Neural crest cell (in vitro differentiated cells): ENCODE measurements around the gene NDUFB11. TPM values are rescaled to one million over a fixed set of nuclear protein-coding genes. Genes with fewer than 3 reads are reported as not detected.

Experiments used
- DNase-seq: peaks from one replicate; pipeline ENCODE4 v3.0.0; 2021; ENCODE audit warnings: low read depth, mixed read lengths, low spot score
- H3K27ac Mint-ChIP-seq: one replicate; pipeline ENCODE4 v1.8.0; 2021; ENCODE audit warnings: mild to moderate bottlenecking, mixed read lengths; ENCODE audit not compliant: unreplicated experiment
- H3K27me3 Mint-ChIP-seq: 2 replicates; pipeline ENCODE4 v1.8.0; 2021; ENCODE audit warnings: low read depth, mild to moderate bottlenecking, mixed read lengths
- H3K36me3 Mint-ChIP-seq: 2 replicates; pipeline ENCODE4 v1.8.0; 2021; ENCODE audit warnings: low read depth, mild to moderate bottlenecking, mixed read lengths
- H3K4me1 Mint-ChIP-seq: 2 replicates; pipeline ENCODE4 v1.8.0; 2021; ENCODE audit warnings: mixed read lengths
- H3K4me3 Mint-ChIP-seq: one replicate; pipeline ENCODE4 v1.8.0; 2021; ENCODE audit warnings: mild to moderate bottlenecking, mixed read lengths
- H3K9me3 Mint-ChIP-seq: 2 replicates; pipeline ENCODE4 v1.8.0; 2021; ENCODE audit warnings: mixed read lengths
- CTCF ChIP-seq: fragments of 200-600 bp; sonication (generic); conservative IDR thresholded peaks from 2 replicates; pipeline ENCODE4 v1.5.0; 2021; ENCODE audit warnings: antibody characterized with exemption, mild to moderate bottlenecking
- total RNA-seq: library from RNA; stranded (reverse); gene quantifications from 2 replicates; pipeline ENCODE4 v1.2.1, GENCODE V29; 2021

The NDUFB11 gene
- total RNA-seq, 1 donor from 2014 or later = 115 TPM

- H3K4me3 Mint-ChIP-seq = no peak overlapping the region
- H3K27me3 Mint-ChIP-seq = no peaks in the 10 kb centered on the region
- H3K9me3 Mint-ChIP-seq = no peaks in the 10 kb centered on the region
- DNase-seq = no peak
- peaks cover 13% of the 10 kb centered on the region for H3K36me3 Mint-ChIP-seq
- H3K4me1 Mint-ChIP-seq = no peaks in the 10 kb centered on the region
- no peak overlapping the region for H3K27ac Mint-ChIP-seq
- TF ChIP-seq CTCF = no peak
These were observed 30.5 kb upstream of the NDUFB11 start for GRCh38 chrX:47174846-47175587.

GRCh38 chrX:47174376-47174775 lies 29.9 kb upstream of the NDUFB11 start:
- H3K4me3 Mint-ChIP-seq = no peak overlapping the region
- H3K36me3 Mint-ChIP-seq = peaks cover 11% of the 10 kb centered on the region
- no peak overlapping the region for H3K27ac Mint-ChIP-seq
- no peak for DNase-seq
- H3K9me3 Mint-ChIP-seq = no peaks in the 10 kb centered on the region
- H3K4me1 Mint-ChIP-seq = no peaks in the 10 kb centered on the region
- TF ChIP-seq CTCF = no peak
- H3K27me3 Mint-ChIP-seq = no peaks in the 10 kb centered on the region

GRCh38 chrX:47172971-47173792 lies 28.7 kb upstream of the NDUFB11 start:
- Mint-ChIP-seq H3K4me1 (no peaks in the 10 kb centered on the region), H3K27ac (no peak overlapping the region), H3K9me3 (no peaks in the 10 kb centered on the region), H3K27me3 (no peaks in the 10 kb centered on the region), H3K4me3 (no peak overlapping the region), H3K36me3 (peaks cover 12% of the 10 kb centered on the region)
- DNase-seq = no peak
- TF ChIP-seq CTCF = no peak

GRCh38 chrX:47172549-47172948 lies 28.0 kb upstream of the NDUFB11 start:
- no peak for DNase-seq
- peaks cover 8% of the 10 kb centered on the region for H3K36me3 Mint-ChIP-seq
- no peak overlapping the region for H3K4me3 Mint-ChIP-seq
- no peak for TF ChIP-seq CTCF
- no peaks in the 10 kb centered on the region for H3K27me3 Mint-ChIP-seq
- no peak overlapping the region for H3K27ac Mint-ChIP-seq
- no peaks in the 10 kb centered on the region for H3K4me1 Mint-ChIP-seq
- no peaks in the 10 kb centered on the region for H3K9me3 Mint-ChIP-seq

- H3K36me3 Mint-ChIP-seq = peaks cover 8% of the 10 kb centered on the region
- no peaks in the 10 kb centered on the region for H3K9me3 Mint-ChIP-seq
- H3K27ac Mint-ChIP-seq = no peak overlapping the region
- no peak overlapping the region for H3K4me3 Mint-ChIP-seq
- no peaks in the 10 kb centered on the region for H3K4me1 Mint-ChIP-seq
- TF ChIP-seq CTCF = no peak
- H3K27me3 Mint-ChIP-seq = no peaks in the 10 kb centered on the region
- DNase-seq = no peak
These were observed 27.5 kb upstream of the NDUFB11 start for GRCh38 chrX:47171996-47172395.
